ENCODE results near the gene KCNK15.
"Not testable (repeated sequence)": the region's sequence is repeated elsewhere in the genome, so short reads cannot be mapped to it uniquely, and the experiment has no call there.

Gene KCNK15

GRCh38 chr20:44745598-44746366 lies at the start of gene KCNK15:
TSS of gene KCNK15 (plus strand) at chr20:44745865. CDS start at chr20:44745911, 46 bp downstream.
- no peak for DNase-seq

- no peak for DNase-seq
These were observed 49.4 kb upstream of the KCNK15 start for GRCh38 chr20:44696315-44696714.

- DNase-seq, result not testable (repeated sequence)
These were observed 48.6 kb upstream of the KCNK15 start for GRCh38 chr20:44697041-44697440.

- no peak for DNase-seq
These were observed 47.3 kb upstream of the KCNK15 start for GRCh38 chr20:44698351-44698750.

- no peak for DNase-seq
These were observed 45.4 kb upstream of the KCNK15 start for GRCh38 chr20:44700306-44700705.

- DNase-seq, result no peak
These were observed 44.4 kb upstream of the KCNK15 start for GRCh38 chr20:44701118-44701857.

GRCh38 chr20:44701858-44702256 lies 43.8 kb upstream of the KCNK15 start:
- DNase-seq, result no peak

GRCh38 chr20:44702776-44703175 lies 42.9 kb upstream of the KCNK15 start:
- peak in 13 of 14 donors; percentile 12 to 83 (median 66) for DNase-seq

- DNase-seq, result no peak
These were observed 42.3 kb upstream of the KCNK15 start for GRCh38 chr20:44703183-44703925.

GRCh38 chr20:44703956-44704488 lies 41.6 kb upstream of the KCNK15 start:
- no peak for DNase-seq

- no peak for DNase-seq
These were observed 41.1 kb upstream of the KCNK15 start for GRCh38 chr20:44704551-44704971.

- no peak for DNase-seq
These were observed 40.1 kb upstream of the KCNK15 start for GRCh38 chr20:44705364-44706094.

- DNase-seq, result no peak
These were observed 39.2 kb upstream of the KCNK15 start for GRCh38 chr20:44706301-44707017.

- no peak for DNase-seq
These were observed 38.6 kb upstream of the KCNK15 start for GRCh38 chr20:44707018-44707579.

- DNase-seq, result no peak
These were observed 36.3 kb upstream of the KCNK15 start for GRCh38 chr20:44709380-44709779.

GRCh38 chr20:44709797-44710196 lies 35.9 kb upstream of the KCNK15 start:
- no peak for DNase-seq

- no peak for DNase-seq
These were observed 34.4 kb upstream of the KCNK15 start for GRCh38 chr20:44711237-44711636.

GRCh38 chr20:44714102-44714700 lies 31.5 kb upstream of the KCNK15 start:
- DNase-seq, result no peak

GRCh38 chr20:44714701-44715498 lies 30.8 kb upstream of the KCNK15 start, which contains the start of gene CCN5:
TSS of gene CCN5 (plus strand) at chr20:44715369. CDS start at chr20:44715391, 22 bp downstream.
- peak in 10 of 14 donors; percentile 21 to 75 (median 36) for DNase-seq
